ENCODE data around the gene LAMA2.

GRCh38 chr6:129419324-129419723, 536.4 kb downstream of the LAMA2 start:
- TF ChIP-seq EZH2 (IDR thresholded peaks at IDR 0.05; ENCODE audit: borderline replicate concordance, low read length): no peak
- TF ChIP-seq CTCF (conservative IDR thresholded peaks at IDR 0.05 in 1 of 2, IDR thresholded peaks at IDR 0.05 in 1 of 2; ENCODE audit: extremely low read depth in 1 of 2, insufficient read depth in 1 of 2, low read depth in 1 of 2, low read length in 2 of 2): no peak
